Astrocyte of the hippocampus (primary cell): ENCODE data around the gene MYBPH.

Experiments used
- DNase-seq: peaks from one replicate; pipeline ENCODE4 v3.0.0; 2011; ENCODE audit warnings: low read depth, low spot score

The MYBPH gene, protein sequence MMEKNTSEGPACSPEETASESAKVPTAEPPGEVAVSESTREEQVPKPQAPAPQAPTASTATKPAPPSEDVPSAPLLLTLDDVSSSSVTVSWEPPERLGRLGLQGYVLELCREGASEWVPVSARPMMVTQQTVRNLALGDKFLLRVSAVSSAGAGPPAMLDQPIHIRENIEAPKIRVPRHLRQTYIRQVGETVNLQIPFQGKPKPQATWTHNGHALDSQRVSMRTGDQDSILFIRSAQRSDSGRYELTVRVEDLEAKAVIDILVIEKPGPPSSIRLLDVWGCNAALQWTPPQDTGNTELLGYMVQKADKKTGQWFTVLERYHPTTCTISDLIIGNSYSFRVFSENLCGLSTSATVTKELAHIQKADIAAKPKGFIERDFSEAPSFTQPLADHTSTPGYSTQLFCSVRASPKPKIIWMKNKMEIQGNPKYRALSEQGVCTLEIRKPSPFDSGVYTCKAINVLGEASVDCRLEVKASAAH

DNA sequence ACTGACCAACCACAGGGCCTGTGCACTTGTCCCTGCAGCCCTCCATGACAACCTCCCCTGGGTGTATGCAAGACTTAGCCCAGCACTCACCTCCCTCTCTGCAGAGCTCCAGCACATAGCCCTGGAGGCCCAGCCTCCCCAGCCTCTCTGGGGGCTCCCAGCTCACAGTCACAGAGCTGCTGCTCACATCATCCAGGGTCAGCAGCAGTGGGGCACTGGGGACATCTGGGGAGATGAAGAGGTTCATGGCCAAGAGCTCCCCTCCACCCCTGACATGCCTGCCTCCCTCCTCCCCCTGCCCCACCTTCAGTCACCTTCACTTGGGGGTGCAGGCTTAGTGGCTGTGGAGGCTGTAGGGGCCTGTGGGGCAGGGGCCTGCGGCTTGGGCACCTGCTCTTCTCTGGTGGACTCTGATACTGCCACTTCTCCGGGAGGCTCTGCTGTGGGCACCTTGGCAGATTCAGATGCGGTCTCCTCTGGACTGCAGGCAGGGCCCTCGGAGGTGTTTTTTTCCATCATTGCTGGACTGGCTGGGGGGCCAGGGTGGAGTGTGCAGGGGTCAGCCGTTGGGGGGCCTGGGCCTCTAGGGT lies at the start of gene MYBPH:
Gene MYBPH (minus strand): TSS at position 590 of the 590 bp plus-strand sequence. CDS start 71 bp downstream, at position 519.
- no peak for DNase-seq

DNA sequence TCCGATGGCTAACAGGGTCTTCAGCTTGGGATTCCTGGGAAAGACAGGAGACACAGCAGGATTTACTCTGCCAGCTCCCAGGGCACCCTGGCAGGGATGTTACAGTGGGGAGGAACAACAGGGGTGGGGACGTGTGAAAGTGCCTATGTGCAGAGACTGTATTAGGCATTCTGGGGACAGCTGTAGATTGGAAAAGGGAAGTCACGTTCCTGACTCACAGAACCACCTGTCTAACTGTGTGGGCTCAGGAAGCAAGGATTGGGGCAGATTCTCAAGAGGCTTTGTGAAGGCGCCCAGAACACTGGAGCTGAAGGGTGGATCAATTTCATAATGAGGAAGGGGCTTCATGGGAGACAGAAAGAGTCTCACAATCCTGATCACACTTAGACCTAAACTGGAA lies 49.4 kb upstream of the MYBPH start:
- DNase-seq, result no peak

DNA sequence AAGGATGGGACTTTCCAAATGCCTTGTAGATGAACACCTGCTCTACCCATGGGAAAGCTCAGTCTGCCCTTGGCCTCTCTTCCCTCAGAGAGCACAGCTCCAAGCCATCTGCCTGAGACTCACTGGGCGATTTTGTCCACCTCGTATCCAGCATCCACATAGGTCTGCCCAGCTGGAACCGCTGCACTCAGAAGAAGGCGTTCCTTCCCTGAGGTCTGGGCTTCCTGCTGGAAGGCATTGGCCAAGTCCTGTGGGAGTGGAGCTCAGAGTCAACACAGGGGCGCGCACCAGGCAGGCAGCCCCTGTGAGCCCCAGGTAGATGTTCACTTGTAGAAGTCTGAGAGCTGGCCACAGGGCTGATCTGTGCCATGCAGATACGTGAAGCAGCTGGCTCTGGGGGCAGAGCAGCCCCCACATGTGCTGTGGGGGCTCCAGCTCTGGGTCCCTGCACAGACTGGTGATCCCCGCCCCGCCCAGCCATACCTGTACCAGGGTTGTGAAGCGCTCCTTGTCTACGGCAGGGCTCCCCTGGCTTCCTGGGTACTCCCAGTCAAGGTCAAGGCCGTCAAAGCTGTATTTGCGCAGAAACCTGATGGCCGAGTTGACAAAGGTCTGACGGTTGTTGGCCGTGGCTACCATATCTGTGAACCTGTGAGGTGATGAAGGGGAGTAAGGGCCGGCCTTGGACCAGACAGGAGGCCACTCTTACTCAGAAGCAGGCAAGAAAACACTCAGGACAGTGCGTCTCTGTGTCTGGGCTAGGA lies 47.6 kb upstream of the MYBPH start:
- no peak for DNase-seq

DNA sequence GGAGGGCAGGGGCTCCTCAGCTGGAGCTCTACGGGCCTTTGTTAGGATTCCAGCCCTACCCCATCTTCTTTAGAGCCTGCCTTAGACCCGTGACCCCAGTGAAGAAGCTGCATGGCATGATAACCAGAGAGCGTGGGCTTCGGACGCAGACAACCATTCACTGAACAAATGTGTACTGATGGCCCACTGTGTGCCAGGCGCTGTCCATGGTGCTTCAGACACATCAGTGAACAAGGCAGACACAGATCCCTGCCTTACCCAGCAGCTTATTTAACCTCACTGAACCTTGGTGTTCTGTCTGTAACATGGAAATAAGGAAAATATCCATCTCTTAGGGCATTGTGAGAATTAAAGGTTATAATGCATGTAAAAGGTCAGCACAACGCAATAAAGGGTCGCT lies 44.3 kb upstream of the MYBPH start:
- no peak for DNase-seq

DNA sequence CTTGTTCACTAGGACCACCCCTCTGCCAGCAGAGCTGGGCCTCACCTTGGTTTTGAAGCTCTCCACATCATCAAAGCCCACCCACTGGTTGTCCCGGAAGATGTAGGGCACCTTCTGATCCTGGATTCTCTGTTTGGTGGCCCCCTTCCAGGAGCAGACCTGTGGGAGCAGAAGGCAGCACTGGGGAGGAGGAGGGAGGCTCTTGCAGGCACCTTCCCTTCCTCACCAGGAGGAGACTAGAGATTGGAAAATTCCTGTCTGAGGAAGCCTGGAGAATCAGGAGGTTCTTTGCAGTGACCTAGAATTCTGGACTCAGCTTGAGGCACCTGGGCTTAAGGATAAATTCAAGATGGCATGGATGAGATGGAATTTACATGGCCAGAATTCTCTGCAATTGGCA lies 43.5 kb upstream of the MYBPH start:
- no peak for DNase-seq

DNA sequence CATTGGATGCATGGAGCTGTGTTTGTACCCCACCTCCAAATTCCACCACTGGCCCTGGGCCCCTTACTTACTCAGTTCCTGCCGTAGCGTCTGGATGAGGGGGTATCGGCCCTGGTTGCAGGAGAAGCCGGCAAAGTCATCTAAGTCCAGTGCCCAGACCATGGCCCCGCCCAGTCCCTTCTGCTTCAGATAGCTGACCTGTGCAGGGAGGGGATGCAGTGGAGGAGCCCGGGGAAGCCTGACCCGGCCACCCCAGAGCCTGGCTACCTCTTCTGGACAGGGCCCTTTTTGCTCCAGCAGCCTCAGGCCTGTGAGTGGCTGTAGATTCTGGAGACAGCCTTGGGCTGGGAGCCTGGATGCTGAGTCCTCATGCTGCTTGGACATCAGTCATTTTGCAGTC lies 42.0 kb upstream of the MYBPH start:
- DNase-seq, result no peak

DNA sequence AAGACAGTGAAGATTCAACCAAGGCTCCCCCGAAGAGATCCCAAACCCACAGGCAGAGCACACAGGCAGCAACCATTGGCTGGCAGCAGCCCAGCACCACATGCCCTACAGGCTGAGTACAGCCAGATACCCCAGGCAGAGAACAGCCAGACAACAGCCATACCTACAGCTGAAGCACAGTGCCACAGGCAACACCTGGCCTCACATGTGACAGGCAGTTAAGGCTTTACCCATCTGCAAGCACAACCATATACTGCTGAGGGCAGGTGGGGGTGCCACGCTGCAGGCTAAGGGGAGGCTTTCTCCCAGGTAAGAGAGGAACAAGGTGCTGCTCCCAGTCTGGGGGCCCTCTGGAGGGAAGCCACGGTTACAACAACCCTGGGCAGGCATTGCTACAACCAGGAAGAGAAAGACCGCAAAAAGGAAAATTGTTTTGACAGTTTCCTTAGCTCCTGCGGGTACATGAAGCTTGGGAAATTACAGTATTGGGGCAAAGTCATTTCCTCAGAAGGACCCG lies 41.6 kb upstream of the MYBPH start:
- no peak for DNase-seq

DNA sequence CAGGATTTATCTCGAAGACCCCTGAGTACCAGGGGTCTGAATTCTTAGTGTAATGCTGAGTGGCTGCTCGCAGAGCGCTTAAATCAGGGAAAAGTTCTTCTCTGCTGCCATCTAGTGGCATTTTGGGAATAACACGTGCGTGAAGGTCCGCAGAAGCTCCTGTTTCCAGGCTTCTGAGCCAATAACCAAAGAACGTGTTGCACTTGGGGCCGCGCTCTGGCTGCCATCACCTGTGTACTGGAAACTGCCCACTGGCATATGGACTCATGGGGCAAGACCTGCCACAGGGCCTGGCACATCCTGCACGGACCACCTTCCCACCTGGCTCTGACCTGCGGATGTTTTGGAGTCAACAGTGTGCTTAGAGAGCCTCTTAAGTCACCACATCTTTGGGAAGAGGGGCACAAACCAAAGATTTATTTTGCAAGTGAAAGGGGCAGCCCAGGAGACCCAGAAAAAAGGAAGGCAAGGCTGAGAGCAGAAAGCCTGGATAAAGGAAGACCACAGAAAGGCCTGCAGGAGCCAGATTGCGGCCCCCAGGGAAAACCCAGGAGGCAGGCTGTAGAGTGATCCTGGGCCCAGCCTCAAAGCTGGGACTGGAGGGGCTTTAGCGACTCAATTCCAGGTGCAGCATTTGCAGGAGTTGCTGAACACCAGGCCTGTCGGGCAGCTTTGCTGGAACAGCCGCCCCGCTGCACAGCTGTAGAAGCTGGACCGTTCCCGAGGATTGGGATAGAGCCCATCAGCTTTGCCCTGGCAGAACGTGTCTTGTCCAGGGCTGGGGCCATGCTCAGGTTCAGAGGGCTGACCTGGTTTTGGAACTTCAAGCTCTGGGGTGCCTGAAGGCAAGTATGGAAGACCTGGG lies 40.9 kb upstream of the MYBPH start:
- DNase-seq, result peak; percentile 87

DNA sequence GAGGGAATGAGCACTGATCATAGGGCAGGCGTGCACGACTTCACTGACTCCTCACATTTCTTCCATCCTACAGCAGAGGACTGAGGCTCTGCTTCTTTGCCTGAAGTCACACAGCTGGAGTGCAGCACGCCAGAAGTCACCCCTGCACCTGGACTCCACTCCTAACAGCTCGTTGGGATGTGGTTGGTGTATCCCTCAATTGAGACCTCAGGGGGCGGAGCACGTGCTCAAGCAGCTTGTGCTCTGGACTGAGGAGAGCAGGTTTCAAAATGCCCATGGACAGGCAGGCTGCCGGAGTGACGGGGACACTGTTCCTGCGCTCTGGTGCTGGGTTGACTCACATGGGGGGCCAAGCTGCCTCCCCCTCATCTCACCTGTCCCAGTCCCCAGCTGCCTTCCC lies 39.9 kb upstream of the MYBPH start:
- DNase-seq, result no peak

DNA sequence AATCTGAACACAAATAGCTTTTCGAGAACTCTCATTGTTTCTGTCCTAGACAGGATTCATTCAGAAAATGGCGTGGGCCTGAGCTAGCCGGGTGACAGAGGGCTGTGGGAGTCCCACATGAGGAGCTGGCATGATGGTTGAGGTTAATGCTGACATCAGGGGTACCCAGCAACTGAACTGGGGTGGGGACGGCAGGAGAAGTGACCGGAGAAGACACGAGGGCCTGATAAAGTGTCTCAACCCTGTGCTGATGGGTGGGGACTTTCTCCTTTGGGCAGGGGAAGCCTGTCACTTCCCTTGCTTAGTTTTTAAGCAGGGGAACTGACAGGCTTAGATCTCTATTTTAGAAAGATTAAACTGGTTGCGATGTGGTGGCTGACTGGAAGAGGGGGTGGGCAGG lies 39.2 kb upstream of the MYBPH start:
- DNase-seq, result no peak

DNA sequence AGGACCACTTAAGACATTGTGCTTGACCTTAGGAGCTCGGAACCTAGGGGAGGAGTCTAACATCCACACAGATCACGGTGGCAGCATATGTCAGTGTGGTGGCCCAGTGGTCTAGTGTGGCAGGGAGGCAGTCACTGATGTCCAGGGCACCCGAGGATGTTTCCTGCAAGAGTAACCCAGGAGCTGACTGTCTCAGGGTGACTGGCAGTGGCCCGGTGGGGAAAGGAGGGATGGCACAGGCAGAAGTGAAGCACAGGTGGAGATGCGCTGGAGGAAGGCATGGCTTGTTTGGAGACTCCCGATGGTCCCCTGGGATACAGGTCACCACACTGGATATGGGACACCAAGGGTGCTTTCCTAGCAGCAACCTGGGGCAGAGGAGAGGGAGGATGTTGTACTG lies 37.5 kb upstream of the MYBPH start:
- no peak for DNase-seq

DNA sequence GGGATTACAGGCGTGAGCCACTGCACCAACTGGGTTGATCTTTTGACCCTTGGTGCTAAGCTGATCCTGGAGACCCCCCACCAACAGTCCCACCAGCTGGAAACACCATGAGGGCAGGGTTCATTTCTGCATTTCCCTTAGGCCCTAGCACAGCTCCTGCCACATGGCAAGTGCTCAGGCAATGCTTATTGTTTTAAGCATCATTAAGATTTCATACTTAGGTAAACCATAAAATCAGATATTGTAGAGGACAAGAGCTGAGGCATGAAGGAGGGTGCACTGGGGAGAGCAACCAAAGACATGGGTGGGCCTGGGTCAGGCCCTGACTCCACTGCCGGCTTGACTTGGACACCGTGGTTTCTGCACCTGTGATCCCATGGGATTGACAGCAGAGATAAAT lies 36.2 kb upstream of the MYBPH start:
- no peak for DNase-seq

DNA sequence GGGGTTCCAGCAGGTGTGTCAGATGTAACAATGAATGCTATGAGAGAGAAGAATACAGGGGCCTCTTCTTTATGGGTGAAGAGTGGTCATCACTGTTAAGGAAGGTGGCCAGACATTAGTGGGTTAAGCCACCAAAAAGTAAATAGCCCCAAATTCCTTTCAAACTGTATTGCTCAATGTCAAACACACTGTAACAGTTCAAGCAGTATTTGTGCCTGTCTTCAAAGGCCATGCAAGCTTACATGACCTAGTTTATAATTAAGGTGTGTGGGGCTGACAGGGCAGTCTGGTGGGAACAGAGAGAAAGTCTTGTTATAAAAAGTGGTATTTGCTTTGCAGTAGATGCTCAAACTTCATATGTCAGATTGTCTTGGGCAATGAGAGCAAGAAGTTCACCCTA lies 35.4 kb upstream of the MYBPH start:
- DNase-seq, result no peak

DNA sequence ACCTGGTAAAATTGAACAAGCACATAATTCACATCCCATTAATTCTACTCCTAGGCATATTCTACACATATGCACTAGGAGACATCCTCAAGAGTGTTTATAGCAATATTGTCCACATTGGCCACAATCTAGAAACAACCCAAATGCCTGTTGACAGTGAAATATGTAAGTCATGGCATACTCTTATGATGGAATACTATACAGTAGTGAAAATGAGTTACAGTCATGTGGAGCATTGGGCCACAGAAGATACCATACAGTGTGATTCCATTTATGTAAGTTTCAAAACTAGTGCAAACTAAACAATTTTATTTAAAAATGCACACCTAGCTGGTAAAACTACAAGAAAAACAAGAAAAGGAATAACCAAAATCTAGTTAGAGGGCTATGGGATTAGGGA lies 34.7 kb upstream of the MYBPH start:
- DNase-seq, result no peak

DNA sequence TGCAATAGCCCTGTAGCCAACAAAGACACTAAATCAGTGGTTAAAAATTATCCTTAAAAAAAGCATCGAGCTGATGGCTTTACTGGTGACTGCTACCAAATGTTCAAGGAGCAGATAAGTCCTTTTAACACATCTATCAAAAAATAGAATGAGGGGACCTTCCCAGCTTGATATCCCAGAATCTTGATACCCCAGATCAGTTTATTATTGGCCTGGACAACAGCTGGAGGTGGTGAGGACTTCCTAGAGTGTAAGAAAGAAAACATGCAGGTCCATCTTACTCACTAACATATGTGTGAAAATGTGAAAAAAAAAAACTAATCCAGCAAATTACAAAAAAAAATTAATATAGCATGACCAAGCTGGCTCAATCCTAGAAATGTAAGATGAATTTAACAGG lies 32.6 kb upstream of the MYBPH start:
- DNase-seq, result no peak

DNA sequence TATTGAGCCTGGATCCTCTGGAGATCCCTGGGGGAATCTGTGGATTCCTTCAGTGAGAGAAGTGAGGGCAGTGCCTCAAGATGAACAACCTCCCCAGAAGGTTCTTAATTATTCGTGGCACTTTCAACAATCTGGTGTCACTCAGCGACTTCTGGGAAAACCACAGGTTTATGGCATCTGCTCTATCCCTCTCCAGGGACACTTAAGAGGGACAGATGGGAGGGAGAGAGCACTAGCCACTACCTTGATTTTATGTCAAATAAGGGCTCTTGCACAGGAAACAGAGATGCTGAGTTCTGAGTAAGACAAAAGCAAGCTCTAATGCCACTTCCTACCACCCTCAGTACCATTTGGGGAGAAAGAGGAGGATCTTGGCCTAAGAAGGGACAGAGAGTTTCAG lies 32.1 kb upstream of the MYBPH start:
- no peak for DNase-seq

DNA sequence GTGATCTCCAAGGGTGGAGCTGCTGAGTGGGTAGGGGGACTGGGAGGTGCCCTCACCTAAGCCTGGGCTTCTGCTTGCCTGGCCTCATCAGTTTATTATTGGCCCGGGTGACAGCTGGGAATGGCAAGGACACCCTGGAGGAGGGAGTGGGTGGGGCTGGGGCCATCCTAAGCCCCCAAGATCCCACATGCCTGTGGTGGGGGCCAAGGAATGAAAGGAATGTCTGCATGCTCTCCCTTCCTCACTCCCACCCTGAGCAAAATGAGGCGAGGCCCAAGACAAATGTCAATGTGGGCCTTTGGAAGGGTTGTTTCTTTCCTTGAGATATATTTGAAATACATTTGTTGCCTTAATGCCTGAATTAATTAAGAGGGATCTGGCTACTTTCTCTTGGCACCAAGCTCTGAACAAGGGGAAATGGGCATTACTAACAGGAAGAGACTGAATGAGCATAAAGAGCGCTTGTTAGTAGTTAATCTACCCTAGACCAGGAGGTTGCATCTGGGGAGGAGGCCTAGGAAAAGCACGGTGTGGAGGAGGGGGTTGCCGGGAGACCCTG lies 30.6 kb upstream of the MYBPH start:
- peak; percentile 45 for DNase-seq

DNA sequence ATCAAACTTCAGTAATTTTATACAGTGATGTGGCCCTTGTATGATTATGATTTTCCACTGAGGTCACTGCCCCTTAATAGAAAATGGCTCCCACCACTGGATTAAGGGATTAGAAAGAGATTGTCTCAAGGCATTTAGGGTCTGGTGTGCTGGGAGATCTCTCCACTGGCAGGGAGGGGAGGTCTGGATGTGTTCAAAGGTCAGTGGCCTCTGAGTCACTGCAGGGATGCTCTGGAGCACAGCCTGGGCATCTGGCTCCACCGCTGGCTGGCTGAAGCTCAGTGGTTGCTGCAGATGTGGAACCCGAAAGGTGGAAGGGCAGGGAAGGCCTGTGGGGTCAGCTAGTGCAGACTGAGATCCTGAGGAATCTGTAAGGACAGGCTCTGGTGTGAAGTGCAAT lies 29.1 kb upstream of the MYBPH start:
- no peak for DNase-seq

DNA sequence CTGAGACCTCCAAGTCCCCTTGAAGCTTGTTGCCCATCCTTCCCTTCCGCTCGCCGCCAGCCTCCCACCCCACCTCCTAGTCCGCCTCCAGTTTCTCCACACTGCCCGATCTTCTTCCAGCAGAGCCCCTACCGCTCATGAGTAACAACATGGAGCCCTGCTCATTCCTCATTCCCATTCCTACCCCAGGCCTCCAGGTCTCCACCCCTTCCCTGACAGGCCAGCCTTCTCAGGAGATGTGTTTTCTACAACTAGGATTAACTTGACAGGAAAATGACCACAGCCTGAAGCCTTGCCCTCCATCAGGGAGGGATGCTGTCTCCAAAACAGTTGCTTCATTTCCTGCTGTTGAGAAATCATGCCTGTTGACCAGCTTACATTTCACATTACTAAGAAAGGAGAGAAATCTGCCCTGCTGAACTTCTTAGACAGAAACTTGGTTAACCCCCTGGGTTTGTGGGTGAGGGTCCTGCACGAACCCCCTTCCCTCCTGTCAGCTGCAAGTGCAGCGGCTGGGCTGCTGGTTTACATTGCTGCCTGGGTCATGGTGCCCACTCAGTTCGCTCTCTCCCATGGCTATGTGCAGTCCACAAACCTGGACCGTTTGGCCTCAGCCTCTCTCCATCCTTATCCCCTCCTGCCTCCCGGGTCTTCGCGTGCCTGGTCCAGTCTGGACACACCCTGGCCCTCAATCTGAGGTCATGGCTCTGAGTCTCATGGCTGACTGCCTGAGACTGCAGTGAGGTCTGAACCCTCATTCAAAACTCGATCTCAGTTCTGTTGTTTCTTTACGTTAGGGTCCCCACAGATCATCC lies 27.0 kb upstream of the MYBPH start:
- DNase-seq, result peak; percentile 21

DNA sequence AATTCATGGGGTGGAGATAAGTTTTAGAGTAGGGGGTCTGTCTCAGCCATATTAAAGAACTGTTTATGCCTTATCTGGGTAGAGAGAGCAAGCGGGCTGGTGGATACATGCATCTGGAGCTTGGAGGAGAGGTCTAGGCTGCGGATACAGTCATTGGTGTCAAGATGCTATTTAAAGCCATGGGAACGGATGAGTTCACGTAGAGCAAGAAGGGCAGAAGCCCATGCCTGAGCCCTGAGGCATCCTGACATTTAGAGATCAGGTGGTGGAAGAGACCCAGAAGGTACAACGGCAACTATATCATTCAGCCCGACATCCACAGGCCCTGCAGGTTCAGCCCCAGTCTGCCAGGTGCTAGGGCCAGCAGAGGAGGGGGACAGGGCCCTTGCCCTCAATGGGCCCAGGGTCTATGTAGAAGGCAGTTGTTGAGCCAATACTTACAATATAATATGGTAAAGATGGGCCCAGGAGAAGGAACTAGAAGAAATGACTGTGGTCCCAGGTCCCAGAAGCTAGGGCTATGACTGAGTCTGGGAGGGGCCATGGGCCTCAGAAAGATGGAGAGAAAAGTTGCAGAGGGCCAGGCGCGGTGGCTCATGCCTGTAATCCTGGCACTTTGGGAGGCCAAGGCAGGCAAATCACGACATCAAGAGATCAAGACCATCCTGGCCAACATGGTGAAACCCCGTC lies 26.0 kb upstream of the MYBPH start:
- no peak for DNase-seq
